Right forelimb (tissue), 1 donor: ENCODE results near the gene UGT1A9.
"Not testable (repeated sequence)": the region's sequence is repeated elsewhere in the genome, so short reads cannot be mapped to it uniquely, and the experiment has no call there.

ENCODE experiments used
- DNase-seq: peaks from one replicate; pipeline ENCODE4 v3.0.0-alpha.2; 2018

UGT1A9 gene

DNA sequence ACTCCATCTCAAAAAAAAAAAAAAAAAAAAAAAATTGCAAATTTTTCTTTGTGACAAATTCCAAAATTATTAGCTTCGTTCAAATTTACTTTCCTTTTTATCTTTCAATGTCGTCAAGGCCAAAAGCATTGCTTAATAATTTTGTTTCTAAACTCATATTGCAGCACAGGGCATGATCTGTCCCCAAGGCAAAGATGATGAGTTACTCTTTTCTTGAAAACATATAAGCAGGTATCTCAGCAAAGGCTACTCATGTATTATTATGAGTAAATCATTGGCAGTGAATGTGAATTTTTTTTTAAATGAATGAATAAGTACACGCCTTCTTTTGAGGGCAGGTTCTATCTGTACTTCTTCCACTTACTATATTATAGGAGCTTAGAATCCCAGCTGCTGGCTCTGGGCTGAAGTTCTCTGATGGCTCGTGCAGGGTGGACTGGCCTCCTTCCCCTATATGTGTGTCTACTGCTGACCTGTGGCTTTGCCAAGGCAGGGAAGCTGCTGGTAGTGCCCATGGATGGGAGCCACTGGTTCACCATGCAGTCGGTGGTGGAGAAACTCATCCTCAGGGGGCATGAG lies 9.9 kb downstream of the UGT1A9 start, which contains the start of gene UGT1A7:
Gene UGT1A7, plus strand, starts transcription at position 381 of the 579 bp plus-strand sequence. Its CDS starts 37 bp downstream, at position 418.
- DNase-seq = no peak

DNA sequence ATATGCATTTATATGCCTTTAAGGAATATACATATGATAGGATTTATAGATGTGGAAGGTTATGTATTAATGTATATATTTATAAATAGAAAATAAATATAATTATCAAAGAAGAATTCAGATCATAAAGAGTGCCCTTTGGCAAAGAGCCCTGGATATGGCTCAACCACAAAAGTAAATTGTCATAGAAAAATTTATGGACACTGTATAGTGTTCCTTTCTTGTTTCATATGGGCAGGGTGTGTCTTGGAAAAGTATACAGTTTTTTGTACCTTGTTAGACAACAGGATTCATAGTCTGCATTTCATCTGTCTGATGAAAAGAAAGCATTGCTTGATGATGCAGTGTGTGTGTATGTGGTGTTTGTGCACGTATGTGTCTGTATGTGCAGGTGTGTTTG lies 12.9 kb downstream of the UGT1A9 start:
- no peak for DNase-seq

DNA sequence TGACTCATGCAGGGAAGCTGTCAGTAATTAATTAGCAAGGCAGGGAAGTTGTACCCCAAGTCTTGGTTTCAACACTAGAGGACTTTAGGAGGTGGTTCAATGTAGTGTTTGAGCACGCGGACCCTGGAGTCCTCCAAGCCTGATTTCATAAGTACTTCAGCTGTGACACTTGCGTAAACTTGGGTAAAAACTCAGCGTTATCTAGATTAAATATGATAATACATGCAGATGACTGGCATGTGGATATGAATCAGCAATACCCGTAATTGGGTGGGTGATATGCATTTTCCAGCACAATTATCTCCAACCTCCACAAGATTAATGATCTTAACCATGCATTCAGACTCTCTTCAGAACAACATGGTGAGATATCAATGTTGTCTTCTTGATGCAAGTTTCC lies 15.2 kb downstream of the UGT1A9 start:
- no peak for DNase-seq

DNA sequence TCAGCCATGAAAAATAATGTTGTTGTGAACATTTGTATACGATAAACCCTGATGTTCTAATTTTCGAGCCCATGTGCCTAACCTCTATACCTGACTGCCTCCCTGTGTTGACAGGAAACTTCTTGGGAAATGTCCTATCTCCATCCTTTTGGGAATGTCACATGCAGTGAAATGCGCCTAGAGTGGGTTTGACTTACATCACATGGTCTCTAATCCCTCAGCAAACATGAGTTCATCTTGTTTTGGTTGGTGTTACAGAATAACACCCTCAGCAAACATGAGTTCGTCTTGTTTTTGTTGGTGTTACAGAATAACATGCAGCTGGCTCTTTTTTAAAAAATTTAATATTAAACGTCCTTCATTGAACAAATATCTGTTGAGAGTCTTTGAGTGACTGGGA lies 16.6 kb downstream of the UGT1A9 start:
- DNase-seq = no peak

DNA sequence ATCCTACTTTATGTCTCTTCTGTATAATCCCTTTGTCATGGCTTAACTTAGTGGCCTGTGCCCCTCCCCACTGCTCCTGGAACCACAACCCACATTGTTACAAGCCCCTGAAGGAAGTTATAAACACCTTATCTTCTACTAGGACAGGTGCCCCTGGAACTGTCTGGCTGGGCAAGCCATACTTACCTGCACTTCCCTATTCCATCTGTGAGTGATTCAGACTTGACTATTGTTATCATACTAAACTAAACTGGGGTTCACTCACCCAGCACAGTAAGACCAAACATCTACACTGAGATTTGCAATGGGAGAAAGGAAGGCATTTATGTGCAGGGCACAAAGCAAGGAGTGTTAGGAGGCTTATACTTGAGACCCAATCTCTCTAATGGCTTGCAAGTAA lies 17.3 kb downstream of the UGT1A9 start:
- no peak for DNase-seq

DNA sequence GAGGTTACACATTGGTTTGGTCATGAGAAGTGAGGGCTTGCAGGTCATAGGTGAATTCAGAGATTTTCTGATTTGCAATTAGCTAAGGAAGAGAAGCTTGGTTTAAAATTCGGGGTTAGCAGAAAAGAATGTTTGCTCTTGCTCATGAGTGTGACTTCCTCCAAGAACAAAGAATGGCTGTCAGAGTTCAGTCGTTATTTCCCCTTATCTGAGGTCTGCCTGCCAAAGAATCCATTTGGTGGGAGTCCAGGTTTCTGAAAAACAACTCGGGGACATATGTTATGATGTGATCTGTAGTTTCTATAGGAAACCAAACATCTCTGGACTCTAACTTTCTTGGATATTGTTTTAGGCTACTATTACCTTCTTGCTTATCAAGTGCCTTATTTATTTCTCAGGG lies 17.8 kb downstream of the UGT1A9 start:
- no peak for DNase-seq

DNA sequence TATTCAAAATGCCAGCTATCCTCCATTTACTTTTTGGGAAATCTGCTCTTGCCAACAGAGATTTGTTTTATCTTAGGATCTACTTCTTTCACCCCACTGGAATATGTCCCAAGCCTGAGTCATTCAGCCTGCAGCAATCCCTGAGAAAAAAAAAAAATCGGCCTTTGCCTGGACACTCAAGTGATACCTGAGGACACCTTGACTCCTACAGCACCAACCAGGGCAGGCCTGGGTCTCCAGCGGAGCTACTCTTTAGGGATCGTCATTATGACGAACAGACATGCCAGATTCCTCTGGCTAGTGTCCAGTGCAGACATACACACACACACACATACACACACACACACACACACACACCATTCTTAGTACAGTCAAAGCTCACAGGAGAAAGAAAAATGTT lies 18.7 kb downstream of the UGT1A9 start:
- no peak for DNase-seq

DNA sequence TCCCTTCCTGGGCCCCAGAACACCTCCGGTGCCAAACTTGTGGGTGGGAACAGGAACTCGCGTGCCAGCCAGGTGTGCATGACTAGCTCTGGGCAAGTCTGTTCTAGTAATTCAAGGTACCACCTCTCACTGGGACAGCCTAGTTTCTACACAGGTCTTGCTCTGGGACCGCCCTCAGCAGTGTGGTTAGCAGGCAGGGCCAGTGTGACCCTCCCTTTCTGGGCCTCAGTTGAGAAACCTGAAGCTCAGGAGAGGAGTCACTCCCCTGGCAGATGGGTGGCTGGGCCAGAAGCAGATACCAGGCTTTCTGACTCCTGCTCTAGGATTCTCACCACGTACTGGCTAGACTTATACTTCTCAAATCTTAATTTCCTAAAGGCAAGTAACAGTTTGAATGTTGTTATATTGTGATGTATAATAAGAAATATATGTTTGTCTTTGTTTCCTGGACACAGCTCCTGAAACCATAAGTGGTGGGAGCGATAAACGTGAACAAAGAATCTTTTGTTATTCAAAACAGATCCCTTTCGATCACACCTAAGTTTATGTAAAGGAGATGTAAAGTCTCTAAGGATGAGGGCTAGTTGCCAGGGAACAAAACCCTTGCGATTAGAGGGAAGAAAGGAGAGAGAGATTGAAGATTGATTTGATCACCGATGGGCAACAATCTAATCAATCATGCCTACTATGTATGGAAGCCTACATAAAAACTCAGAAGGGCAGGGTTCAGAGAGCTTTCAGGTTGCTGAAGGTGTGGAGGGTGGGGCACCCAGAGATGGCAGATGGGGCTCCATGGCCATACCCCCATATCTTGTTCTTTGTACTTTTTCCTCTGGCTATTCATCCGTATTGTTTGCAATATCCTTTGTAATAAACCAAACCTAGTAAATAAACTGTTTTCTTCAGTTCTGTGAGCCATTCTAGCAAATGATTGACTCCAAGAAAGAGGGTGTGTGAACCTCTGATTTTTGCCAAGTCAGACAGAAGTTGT lies 20.0 kb downstream of the UGT1A9 start:
- DNase-seq = no peak

DNA sequence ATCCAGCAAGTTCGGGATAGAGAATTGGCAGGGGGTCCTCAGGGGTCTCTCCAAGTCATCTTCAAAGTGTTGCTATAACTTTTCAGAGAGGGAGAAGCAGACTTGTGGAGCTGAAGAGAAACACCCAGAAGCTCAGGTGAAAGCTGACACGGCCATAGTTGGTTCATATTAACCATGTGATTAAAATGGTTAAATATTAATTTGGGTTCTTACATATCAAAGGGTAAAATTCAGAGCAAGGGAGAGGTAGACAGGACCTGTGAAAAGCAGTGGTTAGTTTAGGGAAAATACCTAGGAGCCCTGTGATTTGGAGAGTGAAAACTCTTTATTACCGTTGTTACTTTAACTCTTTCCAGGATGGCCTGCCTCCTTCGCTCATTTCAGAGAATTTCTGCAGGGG lies 20.9 kb downstream of the UGT1A9 start, which contains the start of gene UGT1A6:
Gene UGT1A6, plus strand, starts transcription at position 243 of the 400 bp plus-strand sequence. Its CDS starts 115 bp downstream, at position 358.
- DNase-seq = no peak

DNA sequence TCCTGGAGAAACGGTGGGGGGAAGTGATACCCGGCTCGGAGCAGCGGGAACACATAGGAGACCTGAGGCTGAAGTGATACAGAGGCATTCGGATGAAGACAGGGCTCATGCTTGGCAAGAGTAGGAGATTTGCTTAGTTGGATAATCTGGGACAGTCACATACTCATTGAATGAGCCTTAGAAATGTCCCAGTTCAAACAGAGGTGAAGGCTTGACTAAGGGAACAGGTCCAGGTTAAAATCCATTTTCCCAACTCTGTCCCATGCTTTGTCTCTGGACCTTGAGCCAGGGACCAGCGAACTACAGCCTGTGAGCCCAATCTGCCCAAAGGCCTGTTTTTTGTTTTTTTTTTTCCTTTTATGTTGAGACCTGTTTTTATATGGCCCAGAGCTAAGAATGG lies 22.3 kb downstream of the UGT1A9 start:
- DNase-seq = no peak

DNA sequence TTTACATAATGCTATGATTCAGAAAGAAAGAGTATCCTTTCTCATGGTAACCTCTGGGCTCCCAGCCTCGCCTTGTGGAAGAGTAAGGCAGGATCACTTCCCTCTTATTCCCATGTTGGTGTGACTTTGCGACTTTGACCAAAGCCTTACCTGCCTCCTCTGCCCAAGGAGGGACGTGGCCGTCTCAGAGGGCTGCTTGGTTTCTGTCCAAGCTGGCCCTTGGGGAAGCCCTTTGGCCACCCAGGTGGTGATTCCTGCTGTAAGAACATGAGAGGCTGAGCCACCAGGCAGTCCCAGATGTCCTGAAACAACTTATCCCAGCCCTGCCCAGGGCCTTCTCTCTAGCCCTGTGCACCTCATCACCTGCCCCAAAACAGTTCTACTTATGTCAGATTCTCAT lies 27.0 kb downstream of the UGT1A9 start:
- no peak for DNase-seq

DNA sequence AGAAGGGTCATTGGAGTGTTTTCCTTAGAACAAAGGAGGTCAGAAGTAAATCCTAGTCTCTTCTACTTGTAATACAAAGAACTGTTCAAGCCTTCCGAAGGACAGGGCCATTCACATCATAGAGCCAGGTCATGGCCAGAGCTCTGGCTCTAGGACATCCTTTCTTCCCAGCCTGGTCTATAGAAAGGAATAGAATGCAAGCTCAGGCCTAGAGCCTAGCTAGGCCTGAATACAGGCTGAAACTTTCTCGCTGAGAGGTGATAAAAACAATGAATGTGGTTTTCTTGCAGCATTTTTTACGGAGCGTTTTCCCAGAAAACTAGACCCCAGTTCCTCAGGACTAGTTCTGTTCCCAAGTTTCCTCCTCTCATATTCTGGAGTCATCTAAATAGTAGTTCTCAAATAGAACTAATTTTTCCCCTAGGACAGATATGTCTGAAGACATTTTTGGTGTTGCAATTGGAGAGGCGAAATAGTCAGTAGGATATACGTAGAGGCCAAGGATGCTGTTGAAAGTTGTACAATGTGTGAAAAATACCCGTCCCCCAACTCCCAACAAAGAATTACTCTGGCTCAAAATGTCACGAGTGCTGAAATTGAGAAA lies 27.8 kb downstream of the UGT1A9 start:
- DNase-seq = no peak

DNA sequence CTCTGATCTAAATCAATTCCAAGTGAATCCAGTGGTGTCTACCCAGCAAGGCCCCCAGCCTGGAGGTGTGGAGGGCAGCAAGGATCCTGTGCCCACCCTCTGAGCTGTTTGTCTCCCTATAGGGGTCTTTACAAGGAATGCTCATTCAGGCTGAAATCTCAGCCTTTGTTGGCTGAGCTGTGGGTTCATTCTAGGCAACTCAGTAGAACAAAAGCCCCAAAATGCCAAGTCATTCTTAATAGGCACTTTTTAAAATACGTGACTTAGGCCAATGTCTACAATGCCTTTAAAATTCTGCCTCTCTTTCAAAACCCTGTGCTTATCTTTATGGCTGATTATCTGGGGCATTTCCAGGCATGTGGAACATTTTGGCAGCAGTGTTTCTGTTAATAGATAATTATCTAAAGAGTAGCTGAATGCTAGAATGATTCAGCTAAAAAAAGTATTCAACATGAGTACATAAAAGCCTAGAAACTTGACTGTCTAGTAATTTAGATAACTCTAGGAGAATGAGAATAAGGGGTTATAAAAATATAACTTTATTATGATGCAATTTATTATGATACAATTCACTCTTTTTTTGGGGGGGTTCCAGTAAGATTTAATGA lies 28.4 kb downstream of the UGT1A9 start:
- no peak for DNase-seq

DNA sequence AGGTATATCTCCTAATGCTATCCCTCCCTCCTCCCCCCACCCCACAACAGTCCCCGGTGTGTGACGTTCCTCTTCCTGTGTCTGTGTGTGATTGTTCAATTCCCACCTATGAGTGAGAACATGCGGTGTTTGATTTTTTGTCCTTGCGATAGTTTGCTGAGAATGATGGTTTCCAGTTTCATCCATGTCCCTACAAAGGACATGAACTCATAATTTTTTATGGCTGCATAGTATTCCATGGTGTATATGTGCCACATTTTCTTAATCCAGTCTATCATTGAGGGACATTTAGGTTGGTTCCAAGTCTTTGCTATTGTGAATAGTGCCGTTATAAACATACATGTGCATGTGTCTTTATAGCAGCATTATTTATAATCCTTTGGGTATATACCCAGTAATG lies 29.1 kb downstream of the UGT1A9 start:
- not testable (repeated sequence) for DNase-seq

DNA sequence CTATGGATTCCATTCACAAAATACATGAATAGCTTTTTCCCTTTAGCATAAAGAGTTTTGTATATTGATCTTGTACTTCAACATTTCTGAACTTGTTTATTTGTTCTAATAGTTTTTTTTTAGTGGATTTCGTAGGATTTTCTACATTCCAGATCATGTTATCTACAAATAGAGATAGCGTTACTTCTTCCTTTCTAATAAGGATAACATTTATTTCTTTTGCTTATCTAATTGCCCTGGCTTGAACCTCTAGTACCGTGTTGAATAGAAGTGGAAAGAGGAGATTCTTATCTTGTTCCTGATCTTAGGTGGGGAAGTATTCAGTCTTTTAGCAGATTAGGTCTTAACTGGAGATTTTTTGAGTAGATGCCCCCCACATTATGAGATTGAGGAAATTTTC lies 30.5 kb downstream of the UGT1A9 start:
- DNase-seq = no peak

DNA sequence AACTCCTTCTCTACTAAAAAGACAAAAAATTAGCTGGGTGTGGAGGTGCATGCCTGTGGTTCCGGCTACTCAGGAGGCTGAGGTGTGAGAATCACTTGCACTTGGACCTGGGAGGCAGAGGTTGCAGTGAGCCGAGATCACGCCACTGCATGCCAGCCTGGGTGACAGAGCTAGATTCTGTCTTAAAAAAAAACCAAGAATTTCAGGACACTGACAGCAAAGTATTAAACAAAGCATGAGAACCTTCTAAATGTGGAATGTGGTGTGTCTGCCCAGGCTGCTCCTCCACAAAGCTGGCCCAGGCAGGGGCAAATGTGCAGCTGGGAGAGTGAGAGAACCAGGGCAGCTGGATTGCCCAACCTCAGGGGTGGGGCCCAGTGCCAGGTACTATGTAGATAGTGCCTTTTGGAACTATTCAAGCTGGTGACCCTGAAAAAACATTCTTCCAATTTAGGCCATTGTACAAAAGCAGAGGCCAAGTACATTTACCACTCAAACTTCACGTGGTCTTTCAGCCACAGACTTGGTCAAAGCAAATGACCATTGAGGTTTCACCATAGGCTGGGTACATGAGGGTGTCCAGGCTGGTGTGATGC lies 34.3 kb downstream of the UGT1A9 start:
- DNase-seq = no peak

DNA sequence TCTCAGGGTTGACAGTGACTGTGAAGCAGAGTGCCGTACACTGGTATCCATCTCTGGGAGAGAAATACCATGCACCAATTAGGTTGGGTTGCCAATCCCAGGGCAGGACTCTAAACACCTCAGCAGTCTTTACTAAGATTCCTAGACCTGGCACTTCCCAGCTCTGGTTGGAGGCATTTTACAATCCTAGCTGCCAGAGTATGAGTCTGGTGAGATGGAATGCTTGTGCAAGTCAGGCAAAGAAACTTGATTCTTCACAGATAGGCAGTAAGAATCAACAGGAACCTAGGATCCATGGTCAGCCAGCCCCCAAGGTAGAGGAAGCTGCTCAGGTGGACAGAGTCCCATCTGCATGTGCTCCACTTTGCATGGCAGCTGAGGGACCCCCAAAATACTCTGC lies 35.0 kb downstream of the UGT1A9 start:
- no peak for DNase-seq

DNA sequence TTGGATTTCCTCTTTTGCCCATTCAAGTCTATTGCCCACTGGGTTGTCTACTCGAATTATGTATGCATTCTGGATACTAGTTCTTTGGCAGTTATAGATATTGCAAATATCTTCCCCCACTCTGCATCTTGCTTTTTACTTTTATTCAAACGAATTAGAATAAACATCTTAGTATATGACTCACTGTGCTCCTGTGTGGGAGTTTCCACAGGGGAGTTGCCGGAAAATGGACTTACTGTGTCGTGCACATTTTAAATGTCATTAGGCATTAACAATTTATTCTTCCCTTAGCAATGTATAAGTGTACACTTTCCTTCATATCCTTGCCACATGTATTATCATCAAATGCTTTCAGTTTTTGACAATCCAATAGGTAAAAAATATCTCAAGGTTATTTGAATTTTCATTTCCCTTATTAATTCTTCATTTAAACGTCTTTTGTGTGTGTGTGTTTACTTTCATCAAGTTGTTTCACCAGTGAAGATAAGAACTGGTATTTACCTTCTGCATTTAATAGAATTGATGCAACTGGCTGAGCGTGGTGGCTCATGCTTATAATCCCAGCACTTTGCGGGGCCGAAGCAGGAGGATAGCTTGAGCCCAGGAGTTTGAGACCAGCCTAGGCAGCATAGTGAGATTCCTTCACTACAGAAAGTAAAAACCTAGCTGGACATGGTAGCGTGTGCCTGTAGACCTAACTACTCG lies 36.4 kb downstream of the UGT1A9 start:
- no peak for DNase-seq

DNA sequence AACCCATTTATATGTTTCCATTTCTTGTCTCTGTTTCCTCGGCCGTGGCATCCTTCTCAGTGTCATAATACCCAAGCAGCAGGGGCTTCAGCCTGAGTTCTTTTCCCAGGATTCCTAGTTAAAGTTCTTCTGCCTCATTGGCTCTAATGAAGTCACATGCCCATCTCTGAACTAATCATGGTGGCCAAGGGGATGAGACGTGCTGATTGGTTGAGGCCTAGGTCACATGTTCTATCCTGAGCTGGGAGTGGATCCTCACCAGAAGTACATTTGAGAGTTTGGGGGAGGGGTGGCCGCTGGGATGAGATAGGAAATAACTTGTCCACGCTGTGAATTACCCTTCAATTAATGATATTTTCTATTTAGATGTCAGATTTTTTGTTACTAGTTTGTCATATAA lies 37.2 kb downstream of the UGT1A9 start:
- DNase-seq = no peak

DNA sequence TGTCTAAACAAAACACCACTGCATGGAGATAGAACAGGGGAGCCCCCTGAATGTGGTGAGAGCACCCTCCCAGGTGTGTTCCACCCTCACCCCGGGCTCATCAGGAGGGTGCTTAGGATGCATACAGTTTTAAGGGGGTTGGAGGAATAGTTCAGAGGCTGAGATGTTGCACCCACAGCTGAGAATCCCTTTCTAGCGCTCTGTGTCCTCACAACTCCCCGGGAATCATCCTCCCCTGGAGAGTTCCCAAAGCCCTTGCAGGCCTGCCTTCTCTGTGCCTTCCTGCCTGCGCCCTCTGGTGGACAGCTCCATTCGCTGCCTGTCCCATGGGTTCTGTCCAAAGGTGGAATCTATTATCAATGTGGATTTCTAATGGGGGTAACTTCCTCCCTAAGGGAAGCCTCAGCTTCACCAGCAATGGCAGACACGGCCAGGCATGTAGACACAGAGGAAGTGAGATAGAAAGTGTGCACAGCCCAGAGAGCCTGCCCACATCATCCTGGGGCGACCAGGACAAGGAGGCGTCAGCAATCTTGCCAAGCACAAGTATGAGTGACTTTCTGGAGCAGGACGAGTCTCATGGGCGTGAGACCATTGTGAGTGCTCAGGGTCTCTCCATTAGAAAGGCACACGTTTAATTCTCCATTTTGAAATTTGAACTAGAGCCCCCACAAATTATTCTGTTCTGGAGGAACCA lies 39.8 kb downstream of the UGT1A9 start:
- peak; percentile 74 for DNase-seq

DNA sequence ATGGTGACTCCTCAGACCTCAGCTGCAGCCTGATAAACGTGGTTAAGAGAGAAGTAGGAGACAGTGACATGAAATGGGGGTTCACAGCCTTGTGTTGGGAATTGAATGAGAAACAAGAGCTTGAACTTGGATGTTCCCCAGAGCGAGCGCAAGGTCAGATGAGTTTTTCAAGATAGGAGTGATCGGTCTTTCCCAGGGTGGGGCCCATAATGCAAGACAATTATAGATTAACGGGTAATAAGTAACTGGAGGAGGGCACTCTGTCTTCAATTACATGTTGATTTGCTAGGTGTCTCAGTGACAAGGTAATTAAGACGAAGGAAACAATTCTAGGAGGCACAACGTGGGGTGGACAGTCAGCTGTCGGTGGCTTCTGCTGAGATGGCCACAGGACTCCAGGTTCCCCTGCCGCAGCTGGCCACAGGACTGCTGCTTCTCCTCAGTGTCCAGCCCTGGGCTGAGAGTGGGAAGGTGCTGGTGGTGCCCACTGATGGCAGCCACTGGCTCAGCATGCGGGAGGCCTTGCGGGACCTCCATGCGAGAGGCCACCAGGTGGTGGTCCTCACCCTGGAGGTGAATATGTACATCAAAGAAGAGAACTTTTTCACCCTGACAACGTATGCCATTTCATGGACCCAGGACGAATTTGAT lies 41.0 kb downstream of the UGT1A9 start, which contains the start of gene UGT1A5:
Gene UGT1A5, plus strand, starts transcription at position 297 of the 651 bp plus-strand sequence. Its CDS starts 85 bp downstream, at position 382.
- DNase-seq = no peak
